SK-N-SH (cell line): ENCODE results near the gene LTBP2. TPM values are rescaled to one million over a fixed set of nuclear protein-coding genes. Genes with fewer than 3 reads are reported as not detected.

Experiments
- CTCF ChIA-PET: fragments of 300-600, 350-600 bp; formaldehyde crosslinking; extraction: SDS; loops from one replicate; lab custom pipeline; 2021; lab: Yijun Ruan, JAX
- POLR2A ChIA-PET: fragments of 350-600 bp; sonication (Branson Sonifier 250); formaldehyde crosslinking; extraction: SDS; loops from one replicate; lab custom pipeline; 2020; ENCODE audit warnings: antibody characterized with exemption, inconsistent platforms; lab: Yijun Ruan, JAX
- DNase-seq: peaks from one replicate; pipeline ENCODE4 v3.0.0; 2012
- H2AFZ ChIP-seq: fragments of 200-600 bp; sonication (generic); 2 replicates; pipeline ENCODE4 v1.8.1; 2016; ENCODE audit warnings: antibody characterized with exemption, mild to moderate bottlenecking, low read depth
- H3F3A ChIP-seq: fragments of 200-600 bp; sonication (generic); replicated peaks from 2 replicates; pipeline ENCODE3; 2016; ENCODE audit warnings: antibody characterized with exemption, mild to moderate bottlenecking; ENCODE audit not compliant: insufficient read depth
- H3K27ac ChIP-seq, 2 experiments: fragments of 200-500 bp in 1 of 2; fragments of 200-600 bp in 1 of 2; sonication (Bioruptor generic) in 1 of 2; sonication (generic), shearing (Covaris generic) in 1 of 2; 2 replicates each; pipeline versions ENCODE4 v1.5.1 to v1.6.1; 2014 to 2016; ENCODE audit warnings: low read depth in 2 of 2, inconsistent platforms in 1 of 2, low read length in 1 of 2, mild to moderate bottlenecking in 1 of 2, mixed read lengths in 1 of 2
- H3K27me3 ChIP-seq: fragments of 200-600 bp; sonication (generic), shearing (Covaris generic); 2 replicates; pipeline ENCODE4 v1.6.1; 2016; ENCODE audit warnings: mixed run types; ENCODE audit not compliant: insufficient read depth
- H3K36me3 ChIP-seq, 2 experiments: fragments of 200-500 bp in 1 of 2; fragments of 200-600 bp in 1 of 2; sonication (Bioruptor generic) in 1 of 2; sonication (generic) in 1 of 2; replicated peaks in 1 of 2; 2 replicates each; pipeline versions ENCODE3 to v1.5.1; 2014 to 2016; ENCODE audit warnings: low read length in 1 of 2, mild to moderate bottlenecking in 1 of 2; ENCODE audit not compliant: insufficient read depth in 2 of 2, control insufficient read depth in 1 of 2
- H3K4me1 ChIP-seq, 2 experiments: fragments of 200-500 bp in 1 of 2; fragments of 200-600 bp in 1 of 2; sonication (Bioruptor generic) in 1 of 2; sonication (generic), shearing (Covaris generic) in 1 of 2; 2 replicates each; pipeline versions ENCODE4 v1.5.1 to v1.6.1; 2014 to 2016; ENCODE audit warnings: low read depth in 1 of 2, low read length in 1 of 2, mixed run types in 1 of 2; ENCODE audit not compliant: insufficient read depth in 2 of 2, control insufficient read depth in 1 of 2
- H3K4me2 ChIP-seq: fragments of 200-600 bp; sonication (generic), shearing (Covaris generic); 2 replicates; pipeline ENCODE4 v1.6.1; 2017; ENCODE audit warnings: mixed run types
- H3K4me3 ChIP-seq, 2 experiments: fragments of 200-500 bp in 1 of 2; fragments of 200-600 bp in 1 of 2; sonication (Bioruptor generic) in 1 of 2; sonication (generic), shearing (Covaris generic) in 1 of 2; 2 replicates each; pipeline versions ENCODE4 v1.5.1 to v1.8.1; 2014 to 2016; ENCODE audit warnings: low read depth in 2 of 2, inconsistent platforms in 1 of 2, low read length in 1 of 2, mild to moderate bottlenecking in 1 of 2, mixed read lengths in 1 of 2, moderate library complexity in 1 of 2
- H3K79me2 ChIP-seq: fragments of 200-600 bp; sonication (generic); 2 replicates; pipeline ENCODE4 v1.8.1; 2017; ENCODE audit warnings: mild to moderate bottlenecking; ENCODE audit not compliant: insufficient read depth
- H3K9ac ChIP-seq: fragments of 200-600 bp; sonication (generic); 2 replicates; pipeline ENCODE4 v1.6.1; 2017; ENCODE audit warnings: mixed run types
- H3K9me2 ChIP-seq: fragments of 200-600 bp; sonication (generic); 2 replicates; pipeline ENCODE4 v1.6.1; 2017; ENCODE audit warnings: mixed run types
- H3K9me3 ChIP-seq: fragments of 200-600 bp; sonication (generic); 2 replicates; pipeline ENCODE4 v1.6.1; 2017; ENCODE audit warnings: mixed run types, mild to moderate bottlenecking, moderate library complexity
- H4K20me1 ChIP-seq: fragments of 200-600 bp; sonication (generic); 2 replicates; pipeline ENCODE4 v1.6.1; 2017; ENCODE audit warnings: mild to moderate bottlenecking, mixed run types; ENCODE audit not compliant: insufficient read depth
- CHD2 ChIP-seq: fragments of 150-350 bp; IDR thresholded peaks from 2 replicates; pipeline ENCODE4 v1.6.1; 2018; ENCODE audit warnings: low read length; ENCODE audit not compliant: partially characterized antibody
- EP300 ChIP-seq, 2 experiments: IDR thresholded peaks; 2 replicates each; pipeline versions ENCODE4 v1.4.0 to v1.6.1; 2012; ENCODE audit warnings: borderline replicate concordance in 1 of 2, low read depth in 1 of 2, low read length in 1 of 2
- GATA2 ChIP-seq: sonication (generic); formaldehyde crosslinking; IDR thresholded peaks from 2 replicates; pipeline ENCODE4 v1.5.0; 2020; ENCODE audit warnings: mild to moderate bottlenecking, missing genetic modification reagents
- JUND ChIP-seq: IDR thresholded peaks from 2 replicates; pipeline ENCODE4 v1.4.0; 2012
- MEF2A ChIP-seq: IDR thresholded peaks from 2 replicates; pipeline ENCODE4 v1.4.0; 2012; ENCODE audit warnings: low read depth, borderline replicate concordance
- MXI1 ChIP-seq: IDR thresholded peaks from 2 replicates; pipeline ENCODE4 v1.6.1; 2012; ENCODE audit warnings: mild to moderate bottlenecking, low read depth, low read length, improper control_type of control experiment
- RCOR1 ChIP-seq: fragments of 150-350 bp; IDR thresholded peaks from 2 replicates; pipeline ENCODE4 v1.6.1; 2017; ENCODE audit warnings: antibody characterized with exemption, low read length
- TAF1 ChIP-seq: IDR thresholded peaks from 2 replicates; pipeline ENCODE4 v1.6.1; 2012; ENCODE audit warnings: low read depth, mild to moderate bottlenecking, low read length, moderate library complexity, borderline replicate concordance
- TCF12 ChIP-seq: IDR thresholded peaks from 2 replicates; pipeline ENCODE4 v1.4.0; 2012
- WGBS: methylation state at CpG from one replicate; pipeline ENCODE4 v1.1.6; 2017; ENCODE audit warnings: low lambda C conversion rate; 5-methylcytosine and 5-hydroxymethylcytosine counted together
- polyA plus RNA-seq, 3 experiments: library from polyadenylated mRNA; depleted of rRNA; stranded (reverse); fragments of >200 nt; gene quantifications; 2 replicates each; pipeline ENCODE4 v1.2.3, GENCODE V29; 2012
- TF ChIP-seq, protein P1 (sequence below): IDR thresholded peaks from 2 replicates; pipeline ENCODE4 v1.4.0; 2012; ENCODE audit warnings: low read depth, borderline replicate concordance
- TF ChIP-seq, protein P2 (sequence below): fragments of 200-600 bp; sonication (generic); IDR thresholded peaks from 2 replicates; pipeline ENCODE4 v1.6.1; 2017; ENCODE audit warnings: antibody characterized with exemption, mild to moderate bottlenecking, moderate library complexity

LTBP2 gene
- polyA plus RNA-seq, 1 of the 3 experiments (the other 2 are of a cell fraction) = 58.8 TPM

DNA sequence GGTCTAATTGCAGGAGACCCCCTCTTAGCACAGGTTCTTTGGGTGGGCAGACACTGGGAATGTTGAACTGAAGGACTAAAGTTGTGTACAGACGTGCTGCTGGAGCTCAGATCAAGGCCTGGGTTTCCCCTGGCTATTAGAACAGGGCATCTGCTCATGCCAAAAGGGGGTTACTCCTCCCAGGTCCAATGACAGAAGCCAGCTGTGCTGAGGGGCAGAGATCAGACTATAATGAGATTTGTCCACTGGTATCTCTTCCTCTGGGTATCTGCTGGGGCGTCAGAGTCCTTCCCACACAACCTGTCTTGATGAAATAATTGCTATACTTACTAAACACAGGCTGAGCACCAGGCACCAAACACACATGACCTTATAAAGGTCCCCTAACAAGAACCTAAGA lies 42.6 kb downstream of the LTBP2 start:
- Histone ChIP-seq H3K4me3 (no peak overlapping the region), H3K27ac (peak overlapping the region; percentile 92 to 97), H3K9ac (no peak overlapping the region), H3K9me2 (no peaks in the 10 kb centered on the region), H3K4me2 (peak overlapping the region; percentile 25; the same call in 1 of the 2 replicates), H3K27me3 (no peaks in the 10 kb centered on the region), H3K4me1 (peaks cover 50 to 84% of the 10 kb centered on the region in 2 experiments), H3K79me2 (peaks cover 80% of the 10 kb centered on the region), H3K9me3 (no peaks in the 10 kb centered on the region), H3K36me3 (peaks cover 12 to 14% of the 10 kb centered on the region in 2 experiments), H4K20me1 (no peaks in the 10 kb centered on the region), H2AFZ (no peak overlapping the region), H3F3A (peaks cover 36% of the 10 kb centered on the region)
- ChIA-PET CTCF (interaction anchor here (0.8 to 10.8 kb wide), 10 partner anchors 9 to 69 kb away, joined by 3 to 68 read pairs (median 7); partner anchors contain the start of gene LTBP2), POLR2A (interaction anchor here (0.9 to 1.8 kb wide), 3 partner anchors 12 to 17 kb away, joined by 3 to 6 read pairs (median 6); no protein-coding TSS in a partner anchor)
- TF ChIP-seq CHD2 = peak; percentile 66
- TF ChIP-seq MXI1 = no peak
- TF ChIP-seq GATA2 (CRISPR knock-in tag) = peak; percentile 73
- peak in 1 of 2 experiments; percentile 92; a peak in 2 of 4 replicates for TF ChIP-seq EP300 (IDR thresholded peaks at IDR 0.05; ENCODE audit: borderline replicate concordance in 1 of 2, low read depth in 1 of 2, low read length in 1 of 2)
- TF ChIP-seq, protein P1, sequence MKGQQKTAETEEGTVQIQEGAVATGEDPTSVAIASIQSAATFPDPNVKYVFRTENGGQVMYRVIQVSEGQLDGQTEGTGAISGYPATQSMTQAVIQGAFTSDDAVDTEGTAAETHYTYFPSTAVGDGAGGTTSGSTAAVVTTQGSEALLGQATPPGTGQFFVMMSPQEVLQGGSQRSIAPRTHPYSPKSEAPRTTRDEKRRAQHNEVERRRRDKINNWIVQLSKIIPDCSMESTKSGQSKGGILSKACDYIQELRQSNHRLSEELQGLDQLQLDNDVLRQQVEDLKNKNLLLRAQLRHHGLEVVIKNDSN = no peak
- TF ChIP-seq RCOR1 = peak; percentile 96
- peak; percentile 21; the same call in 1 of the 2 replicates for TF ChIP-seq TCF12
- whole genome bisulfite sequencing = 59% methylated on average over 2 of the region's 2 CpGs
- DNase-seq = peak; percentile 84

DNA sequence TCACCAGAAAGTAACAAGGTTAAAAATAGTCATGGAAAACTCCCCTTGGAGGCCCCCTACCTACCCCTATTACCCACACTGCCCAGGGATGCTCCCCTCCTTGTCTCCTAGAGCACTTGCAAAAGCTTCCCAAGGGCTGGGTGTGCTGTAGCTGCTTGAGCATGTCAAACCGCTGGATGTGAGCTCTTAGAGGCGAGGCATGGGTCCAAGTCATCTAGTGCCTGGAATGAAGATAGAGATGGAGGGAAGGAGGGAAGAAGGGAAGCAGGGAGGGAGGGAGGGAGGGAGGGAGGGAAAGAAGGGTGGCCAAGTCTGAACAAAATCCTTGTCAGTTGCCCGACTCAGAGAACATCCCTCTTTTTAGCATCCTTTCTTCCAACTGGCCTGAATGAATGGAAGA lies 43.1 kb downstream of the LTBP2 start:
- H3F3A ChIP-seq = peaks cover 31% of the 10 kb centered on the region
- peak overlapping the region; percentile 11 to 92 for H3K27ac ChIP-seq
- no peak for DNase-seq
- 90% methylated on average over 3 of the region's 3 CpGs for WGBS
- H3K4me1 ChIP-seq = peaks cover 45 to 80% of the 10 kb centered on the region in 2 experiments
- ChIA-PET CTCF (interaction anchor here (1.4 to 10.8 kb wide), 7 partner anchors 15 to 69 kb away, joined by 3 to 68 read pairs (median 31); partner anchors contain the start of gene LTBP2), POLR2A (interaction anchor here (1.7 to 1.8 kb wide), 2 partner anchors 11 to 16 kb away, joined by 6 read pairs; no protein-coding TSS in a partner anchor)
- no peak overlapping the region for H3K4me3 ChIP-seq
- H3K36me3 ChIP-seq = peaks cover 12 to 14% of the 10 kb centered on the region in 2 experiments
- no peaks in the 10 kb centered on the region for H3K27me3 ChIP-seq
- H3K4me2 ChIP-seq = no peak overlapping the region
- H3K9me2 ChIP-seq = no peaks in the 10 kb centered on the region
- H3K79me2 ChIP-seq = peaks cover 76% of the 10 kb centered on the region
- H3K9ac ChIP-seq = no peak overlapping the region
- H2AFZ ChIP-seq = no peak overlapping the region
- TF ChIP-seq MEF2A (no peak), MXI1 (no peak), CHD2 (no peak), RCOR1 (no peak), TAF1 (no peak), JUND (no peak)
- TF ChIP-seq, protein P2, sequence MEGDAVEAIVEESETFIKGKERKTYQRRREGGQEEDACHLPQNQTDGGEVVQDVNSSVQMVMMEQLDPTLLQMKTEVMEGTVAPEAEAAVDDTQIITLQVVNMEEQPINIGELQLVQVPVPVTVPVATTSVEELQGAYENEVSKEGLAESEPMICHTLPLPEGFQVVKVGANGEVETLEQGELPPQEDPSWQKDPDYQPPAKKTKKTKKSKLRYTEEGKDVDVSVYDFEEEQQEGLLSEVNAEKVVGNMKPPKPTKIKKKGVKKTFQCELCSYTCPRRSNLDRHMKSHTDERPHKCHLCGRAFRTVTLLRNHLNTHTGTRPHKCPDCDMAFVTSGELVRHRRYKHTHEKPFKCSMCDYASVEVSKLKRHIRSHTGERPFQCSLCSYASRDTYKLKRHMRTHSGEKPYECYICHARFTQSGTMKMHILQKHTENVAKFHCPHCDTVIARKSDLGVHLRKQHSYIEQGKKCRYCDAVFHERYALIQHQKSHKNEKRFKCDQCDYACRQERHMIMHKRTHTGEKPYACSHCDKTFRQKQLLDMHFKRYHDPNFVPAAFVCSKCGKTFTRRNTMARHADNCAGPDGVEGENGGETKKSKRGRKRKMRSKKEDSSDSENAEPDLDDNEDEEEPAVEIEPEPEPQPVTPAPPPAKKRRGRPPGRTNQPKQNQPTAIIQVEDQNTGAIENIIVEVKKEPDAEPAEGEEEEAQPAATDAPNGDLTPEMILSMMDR = no peak
- H3K9me3 ChIP-seq = no peaks in the 10 kb centered on the region
- no peaks in the 10 kb centered on the region for H4K20me1 ChIP-seq
